Measurements from ENCODE around the gene MRGPRX3.

Gene MRGPRX3

GRCh38 chr11:18105086-18105801 lies 27.1 kb upstream of the MRGPRX3 start:
- Histone ChIP-seq H3K36me3 (peaks cover 11% of the 10 kb centered on the region), H3K9me3 (no peaks in the 10 kb centered on the region), H3K4me3 (ENCODE audit: low read depth, low read length) (peak overlapping the region; percentile 85), H3K4me1 (no peaks in the 10 kb centered on the region), H3K27me3 (no peaks in the 10 kb centered on the region)
- TF ChIP-seq CTCF (IDR thresholded peaks at IDR 0.05; ENCODE audit: low read depth, low read length): no peak
- DNase-seq: no peak

GRCh38 chr11:18105802-18106574 lies 26.4 kb upstream of the MRGPRX3 start, which contains the start of gene SAAL1:
SAAL1 (minus strand) TSS chr11:18106082; CDS start chr11:18106041, 41 bp downstream.
- peak; percentile 62 for TF ChIP-seq CTCF (IDR thresholded peaks at IDR 0.05; ENCODE audit: low read depth, low read length)
- peak; percentile 88 for DNase-seq
- Histone ChIP-seq H3K4me3 (ENCODE audit: low read depth, low read length) (peak within 1 kb of the TSS; percentile 85), H3K27me3 (no peaks in the 10 kb centered on the region), H3K36me3 (peaks cover 11% of the 10 kb centered on the region), H3K9me3 (no peaks in the 10 kb centered on the region), H3K4me1 (no peaks in the 10 kb centered on the region)

GRCh38 chr11:18106688-18107087 lies 25.7 kb upstream of the MRGPRX3 start:
- no peaks in the 10 kb centered on the region for H3K9me3 ChIP-seq
- peaks cover 11% of the 10 kb centered on the region for H3K36me3 ChIP-seq
- TF ChIP-seq CTCF (IDR thresholded peaks at IDR 0.05; ENCODE audit: low read depth, low read length): no peak
- no peak for DNase-seq
- H3K27me3 ChIP-seq: no peaks in the 10 kb centered on the region
- H3K4me1 ChIP-seq: no peaks in the 10 kb centered on the region
- H3K4me3 ChIP-seq (ENCODE audit: low read depth, low read length): no peak overlapping the region

GRCh38 chr11:18108254-18108653 lies 24.1 kb upstream of the MRGPRX3 start:
- no peaks in the 10 kb centered on the region for H3K4me1 ChIP-seq
- H3K27me3 ChIP-seq: no peaks in the 10 kb centered on the region; the same call in 1 of the 2 replicates
- no peak for TF ChIP-seq CTCF (IDR thresholded peaks at IDR 0.05; ENCODE audit: low read depth, low read length)
- no peak for DNase-seq
- H3K36me3 ChIP-seq: peaks cover 1% of the 10 kb centered on the region
- H3K4me3 ChIP-seq (ENCODE audit: low read depth, low read length): no peak overlapping the region
- H3K9me3 ChIP-seq: no peaks in the 10 kb centered on the region

- Histone ChIP-seq H3K36me3 (no peaks in the 10 kb centered on the region), H3K4me1 (no peaks in the 10 kb centered on the region), H3K4me3 (ENCODE audit: low read depth, low read length) (no peak overlapping the region), H3K9me3 (no peaks in the 10 kb centered on the region), H3K27me3 (peaks cover 6% of the 10 kb centered on the region)
- no peak for DNase-seq
- no peak for TF ChIP-seq CTCF (IDR thresholded peaks at IDR 0.05; ENCODE audit: low read depth, low read length)
Measured at GRCh38 chr11:18111005-18111404, 21.4 kb upstream of the MRGPRX3 start.
